Hematopoietic multipotent progenitor cell treated with erythropoietin and hydrocortisone succinate and interleukin-3 and kit ligand, for 8 days (in vitro differentiated cells): ENCODE results near the gene MBLAC2.

Source experiments
- DNase-seq: peaks from one replicate; pipeline ENCODE4 v3.0.0-alpha.2; 2015

Gene MBLAC2

DNA sequence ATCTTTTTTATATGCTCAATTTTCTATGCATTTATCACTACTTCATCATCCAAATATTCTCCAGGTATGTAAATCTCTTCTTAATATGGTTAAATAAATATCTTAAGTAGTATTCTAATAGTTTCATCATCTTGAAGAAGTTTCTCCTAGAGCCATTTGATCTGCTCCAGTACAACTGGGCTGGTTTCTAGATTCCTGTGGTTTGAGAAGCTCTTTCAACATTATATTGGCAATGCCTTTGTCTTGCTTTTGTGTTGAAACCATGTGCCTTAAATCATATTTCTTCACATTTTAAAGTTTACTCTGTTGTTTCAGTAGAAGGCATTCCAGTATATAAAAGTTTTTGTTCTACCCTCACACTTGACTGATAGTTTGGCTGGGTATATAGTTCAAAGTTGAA lies 27.6 kb downstream of the MBLAC2 start:
- no peak for DNase-seq

DNA sequence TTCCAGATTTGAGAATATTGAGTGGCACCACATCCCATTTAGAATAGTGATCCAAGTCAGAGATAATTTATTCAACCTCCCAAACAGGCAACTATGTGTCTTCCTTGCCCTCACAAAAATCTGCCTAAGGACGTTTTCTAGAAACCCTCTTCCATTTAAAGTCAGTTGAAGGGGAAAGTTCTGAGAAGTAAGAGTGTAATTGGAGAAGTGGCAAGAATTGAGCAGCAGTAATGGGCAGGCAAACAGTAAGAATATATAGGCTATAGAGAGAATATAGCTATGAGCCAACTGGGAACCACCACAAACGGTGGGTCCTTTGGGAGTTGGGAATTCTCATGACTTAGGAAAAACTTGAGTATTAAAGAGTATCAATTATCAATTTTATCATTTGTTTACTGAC lies 33.9 kb downstream of the MBLAC2 start:
- DNase-seq = no peak

GRCh38 chr5:90438100-90438499 lies 36.5 kb downstream of the MBLAC2 start:
- no peak for DNase-seq

DNA sequence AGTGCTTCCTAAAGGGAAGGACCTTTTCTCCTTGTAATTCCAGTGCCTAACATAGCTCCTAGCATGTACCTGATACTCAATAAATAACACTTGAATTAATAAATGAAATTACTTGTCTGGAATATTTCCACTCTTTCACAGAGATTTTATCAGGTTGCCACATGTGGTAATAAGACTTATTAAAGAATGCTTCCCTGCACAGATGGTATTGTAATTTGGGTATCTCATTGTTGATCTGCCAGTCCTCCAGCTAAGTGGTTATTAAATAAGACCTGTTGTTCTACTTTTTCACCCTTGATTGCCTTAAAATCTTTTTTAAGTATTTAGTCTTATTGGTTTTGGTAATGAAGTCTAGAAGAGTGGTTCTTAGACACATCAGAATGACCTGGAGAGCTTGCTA lies 36.9 kb downstream of the MBLAC2 start:
- no peak for DNase-seq

DNA sequence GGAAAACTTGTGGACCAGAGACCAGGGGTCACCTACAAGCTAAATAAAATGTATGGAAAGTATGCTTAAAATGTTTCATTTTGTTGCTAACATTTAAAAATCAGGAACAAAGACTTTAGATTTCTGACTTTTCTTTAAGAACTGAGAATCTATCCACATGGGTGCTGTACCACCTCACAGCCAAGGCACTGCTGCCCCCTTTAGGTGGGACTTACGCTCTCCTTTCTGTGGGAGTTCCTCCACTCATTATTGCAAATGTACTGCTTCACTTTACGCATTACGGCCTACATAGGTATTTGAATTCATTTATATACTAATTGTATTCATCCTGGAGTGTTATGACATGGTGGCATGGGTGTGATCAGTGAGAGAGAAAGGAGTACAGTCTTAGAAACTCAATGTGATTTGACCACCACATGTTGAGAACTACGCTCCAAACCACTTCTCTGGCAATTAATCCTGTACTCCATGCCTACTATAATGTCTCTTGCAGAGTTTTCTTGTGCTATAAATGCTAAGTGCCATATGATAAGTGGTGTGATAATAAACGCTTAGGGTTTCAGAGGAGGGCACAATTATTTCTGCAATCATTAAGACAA lies 40.4 kb downstream of the MBLAC2 start:
- peak; percentile 72 for DNase-seq

GRCh38 chr5:90424245-90424644 lies 50.3 kb downstream of the MBLAC2 start:
- no peak for DNase-seq

GRCh38 chr5:90421136-90421535 lies 53.4 kb downstream of the MBLAC2 start:
- no peak for DNase-seq

- DNase-seq = no peak
These were observed 56.4 kb downstream of the MBLAC2 start for GRCh38 chr5:90418214-90418613.

- DNase-seq = peak; percentile 62
These were observed 64.3 kb downstream of the MBLAC2 start for GRCh38 chr5:90410178-90410762.

GRCh38 chr5:90409318-90410177 lies 65.0 kb downstream of the MBLAC2 start, which contains the start of gene CETN3:
Gene CETN3, minus strand, starts transcription at chr5:90409756. Its CDS starts 95 bp downstream, at chr5:90409661.
- DNase-seq = peak; percentile 97

DNA sequence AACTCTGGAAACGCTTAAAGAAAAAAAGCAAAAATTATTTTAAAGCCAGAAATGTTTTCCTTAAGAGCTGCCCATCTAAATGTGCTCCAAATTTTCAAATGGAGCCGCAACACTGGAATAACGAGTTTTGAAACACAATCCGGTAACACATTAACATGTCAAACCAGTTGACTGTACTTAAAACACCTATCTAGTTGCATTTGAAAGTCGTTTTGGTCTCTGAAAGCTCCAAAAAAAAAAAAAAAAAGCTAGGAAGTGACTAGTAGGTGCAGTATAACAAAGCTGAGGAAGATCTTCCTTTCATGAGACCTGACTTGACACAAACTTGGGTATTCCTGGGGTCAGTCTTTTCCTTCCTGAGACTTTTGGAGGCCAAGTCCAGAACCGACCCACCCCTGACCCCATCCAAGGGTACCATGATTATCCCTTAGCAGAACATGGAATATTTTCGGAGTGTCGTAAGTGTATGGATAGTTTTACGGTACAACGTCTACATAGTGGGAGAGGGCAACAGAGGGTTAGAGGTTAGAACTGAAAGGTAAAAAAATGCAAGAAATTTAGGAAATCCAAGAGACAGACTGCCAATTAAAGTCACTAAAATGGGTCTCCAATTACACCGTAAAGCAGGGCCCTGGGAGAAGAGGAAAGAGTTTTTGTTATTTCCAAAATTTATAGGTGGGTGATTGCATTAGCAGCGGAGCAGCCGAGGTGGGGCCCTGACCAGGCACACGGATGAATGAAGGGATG lies 65.8 kb downstream of the MBLAC2 start:
- no peak for DNase-seq
